Right atrium auricular region (tissue), 2 donors: ENCODE results near the gene LRP1-AS. TPM values are rescaled to one million over a fixed set of nuclear protein-coding genes. Genes with fewer than 3 reads are reported as not detected.

ENCODE experiments used
- DNase-seq: peaks from one replicate; pipeline ENCODE4 v3.0.0-alpha.2; 2019; ENCODE audit warnings: low spot score
- H3K27ac ChIP-seq, 2 donors: fragments of 200-600 bp; sonication (generic); 1 replicate in 1 of 2; 2 replicates in 1 of 2; pipeline ENCODE4 v1.5.1; 2016 to 2019
- H3K27me3 ChIP-seq, 2 donors: fragments of 200-600 bp; sonication (generic); one replicate each; pipeline versions ENCODE4 v1.5.1 to v1.6.0; 2017 to 2019
- H3K36me3 ChIP-seq: fragments of 200-600 bp; sonication (generic); one replicate; pipeline ENCODE4 v1.5.1; 2016
- H3K4me1 ChIP-seq, 2 donors: fragments of 200-600 bp; sonication (generic); one replicate each; pipeline versions ENCODE4 v1.5.1 to v1.6.0; 2017 to 2019
- H3K4me3 ChIP-seq, 2 donors: fragments of 200-600 bp; sonication (generic); 1 replicate in 1 of 2; 2 replicates in 1 of 2; pipeline ENCODE4 v1.5.1; 2017 to 2019; ENCODE audit warnings: mild to moderate bottlenecking in 1 of 2, moderate library complexity in 1 of 2
- H3K9me3 ChIP-seq, 2 donors: fragments of 200-600 bp; sonication (generic); one replicate each; pipeline ENCODE4 v1.5.1; 2019
- CTCF ChIP-seq, 2 donors: fragments of 200-600 bp; sonication (generic); IDR thresholded peaks; one replicate each; pipeline ENCODE4 v1.5.1; 2019; ENCODE audit warnings: antibody characterized with exemption in 2 of 2
- total RNA-seq, 2 donors: library from RNA; depleted of rRNA; stranded (reverse); fragments of >200 nt; gene quantifications; one replicate each; pipeline ENCODE4 v1.1.0, GENCODE V29; 2016

LRP1-AS gene
- total RNA-seq, 2 donors from 2014 or later, result not detected

GRCh38 chr12:57105011-57105753 lies 42.2 kb downstream of the LRP1-AS start:
- no peak for DNase-seq
- H3K27ac ChIP-seq, result no peak overlapping the region
- TF ChIP-seq CTCF (IDR thresholded peaks at IDR 0.05), result no peak
- no peak overlapping the region for H3K4me3 ChIP-seq
- peaks cover 52% of the 10 kb centered on the region for H3K36me3 ChIP-seq
- no peaks in the 10 kb centered on the region for H3K27me3 ChIP-seq
- no peaks in the 10 kb centered on the region for H3K9me3 ChIP-seq
- H3K4me1 ChIP-seq, result peaks cover 0 to 28% of the 10 kb centered on the region in 2 donors

GRCh38 chr12:57104292-57104910 lies 43.0 kb downstream of the LRP1-AS start:
- Histone ChIP-seq H3K4me1 (peaks cover 0 to 20% of the 10 kb centered on the region in 2 donors), H3K27me3 (no peaks in the 10 kb centered on the region), H3K4me3 (no peak overlapping the region), H3K27ac (no peak overlapping the region), H3K36me3 (peaks cover 55% of the 10 kb centered on the region), H3K9me3 (no peaks in the 10 kb centered on the region)
- TF ChIP-seq CTCF (IDR thresholded peaks at IDR 0.05), result no peak
- no peak for DNase-seq

GRCh38 chr12:57103856-57104255 lies 43.6 kb downstream of the LRP1-AS start:
- H3K4me3 ChIP-seq, result no peak overlapping the region
- peaks cover 60% of the 10 kb centered on the region for H3K36me3 ChIP-seq
- TF ChIP-seq CTCF (IDR thresholded peaks at IDR 0.05), result no peak
- H3K27ac ChIP-seq, result no peak overlapping the region
- H3K4me1 ChIP-seq, result peaks cover 0 to 16% of the 10 kb centered on the region in 2 donors
- H3K9me3 ChIP-seq, result no peaks in the 10 kb centered on the region
- H3K27me3 ChIP-seq, result no peaks in the 10 kb centered on the region
- no peak for DNase-seq

GRCh38 chr12:57101892-57102695 lies 45.3 kb downstream of the LRP1-AS start:
- H3K4me3 ChIP-seq, result no peak overlapping the region
- H3K27me3 ChIP-seq, result no peaks in the 10 kb centered on the region
- no peak overlapping the region for H3K27ac ChIP-seq
- H3K4me1 ChIP-seq, result peaks cover 0 to 5% of the 10 kb centered on the region in 2 donors
- TF ChIP-seq CTCF (IDR thresholded peaks at IDR 0.05), result no peak
- no peak for DNase-seq
- H3K9me3 ChIP-seq, result no peaks in the 10 kb centered on the region
- H3K36me3 ChIP-seq, result peaks cover 65% of the 10 kb centered on the region

- peaks cover 62% of the 10 kb centered on the region for H3K36me3 ChIP-seq
- no peak overlapping the region for H3K27ac ChIP-seq
- H3K9me3 ChIP-seq, result no peaks in the 10 kb centered on the region
- H3K4me1 ChIP-seq, result peaks cover 0 to 1% of the 10 kb centered on the region in 2 donors
- no peaks in the 10 kb centered on the region for H3K27me3 ChIP-seq
- no peak overlapping the region for H3K4me3 ChIP-seq
- no peak for TF ChIP-seq CTCF (IDR thresholded peaks at IDR 0.05)
- DNase-seq, result no peak
Measured at GRCh38 chr12:57099766-57100165, 47.7 kb downstream of the LRP1-AS start.
